PC-3 (cell line): ENCODE data around the gene NRAP.

ENCODE experiments used
- EZH2 ChIP-seq: fragments of 300-600 bp; sonication (generic); IDR thresholded peaks from one replicate; pipeline ENCODE4 v1.6.1; 2017; ENCODE audit warnings: antibody characterized with exemption, mild to moderate bottlenecking, low read length; ENCODE audit not compliant: unreplicated experiment
- TF ChIP-seq, protein P1 (sequence below): fragments of 300-600 bp; sonication (generic); conservative IDR thresholded peaks from 2 replicates; pipeline ENCODE4 v1.5.1; 2017; ENCODE audit warnings: antibody characterized with exemption, low read depth, mild to moderate bottlenecking, low read length

DNA sequence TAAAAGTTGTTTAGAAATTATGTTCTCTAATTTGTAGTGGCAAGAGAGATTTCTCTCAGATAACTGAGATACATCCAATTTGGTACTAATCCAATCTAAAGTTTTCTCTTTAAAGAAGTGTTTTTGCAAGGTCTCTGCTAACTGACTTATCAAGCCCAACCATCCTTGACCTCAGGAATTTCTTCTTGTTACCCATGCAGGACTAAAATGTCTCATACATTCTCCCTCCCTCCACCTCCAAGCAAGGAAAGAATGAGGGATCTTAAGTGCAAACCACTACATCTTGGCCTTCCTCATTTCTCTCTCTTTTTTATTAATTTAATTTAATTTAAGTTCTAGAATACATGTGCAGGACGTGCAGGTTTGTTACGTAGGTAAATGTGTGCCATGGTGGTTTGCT, 12.8 kb downstream of the NRAP start:
- no peak for TF ChIP-seq EZH2
- TF ChIP-seq, protein P1, sequence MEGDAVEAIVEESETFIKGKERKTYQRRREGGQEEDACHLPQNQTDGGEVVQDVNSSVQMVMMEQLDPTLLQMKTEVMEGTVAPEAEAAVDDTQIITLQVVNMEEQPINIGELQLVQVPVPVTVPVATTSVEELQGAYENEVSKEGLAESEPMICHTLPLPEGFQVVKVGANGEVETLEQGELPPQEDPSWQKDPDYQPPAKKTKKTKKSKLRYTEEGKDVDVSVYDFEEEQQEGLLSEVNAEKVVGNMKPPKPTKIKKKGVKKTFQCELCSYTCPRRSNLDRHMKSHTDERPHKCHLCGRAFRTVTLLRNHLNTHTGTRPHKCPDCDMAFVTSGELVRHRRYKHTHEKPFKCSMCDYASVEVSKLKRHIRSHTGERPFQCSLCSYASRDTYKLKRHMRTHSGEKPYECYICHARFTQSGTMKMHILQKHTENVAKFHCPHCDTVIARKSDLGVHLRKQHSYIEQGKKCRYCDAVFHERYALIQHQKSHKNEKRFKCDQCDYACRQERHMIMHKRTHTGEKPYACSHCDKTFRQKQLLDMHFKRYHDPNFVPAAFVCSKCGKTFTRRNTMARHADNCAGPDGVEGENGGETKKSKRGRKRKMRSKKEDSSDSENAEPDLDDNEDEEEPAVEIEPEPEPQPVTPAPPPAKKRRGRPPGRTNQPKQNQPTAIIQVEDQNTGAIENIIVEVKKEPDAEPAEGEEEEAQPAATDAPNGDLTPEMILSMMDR, result no peak
